Left ventricle myocardium superior (tissue), 1 donor: Measurements from ENCODE around the gene KLHDC10. TPM values are rescaled to one million over a fixed set of nuclear protein-coding genes. Genes with fewer than 3 reads are reported as not detected.

Experiments used
- ATAC-seq: fragments of 200-7000 bp; cut with Tn5 transposase; one replicate; pipeline ENCODE4 v1.9.1; 2020; ENCODE audit warnings: mild to moderate bottlenecking, moderate library complexity
- DNase-seq: peaks from one replicate; pipeline ENCODE4 v3.0.0-alpha.2; 2020
- intact Hi-C: fragments of 100-400 bp; cut with micrococcal nuclease; formaldehyde crosslinking; loops from one replicate; pipeline ENCODE4 v1.11.0; 2022
- total RNA-seq: library from RNA; stranded (reverse); fragmentation: NEBNext Ultra II Directional; extraction: Animal tissue kit (Norgen Biotek cat#: 25700); gene quantifications from one replicate; pipeline ENCODE4 v1.2.1, GENCODE V29; 2021
- donor health status: DM: no; HTN: yes; CAD: no; lungs with severe emphysema.

KLHDC10 gene
- total RNA-seq, 1 donor from 2014 or later, result 24.3 TPM

DNA sequence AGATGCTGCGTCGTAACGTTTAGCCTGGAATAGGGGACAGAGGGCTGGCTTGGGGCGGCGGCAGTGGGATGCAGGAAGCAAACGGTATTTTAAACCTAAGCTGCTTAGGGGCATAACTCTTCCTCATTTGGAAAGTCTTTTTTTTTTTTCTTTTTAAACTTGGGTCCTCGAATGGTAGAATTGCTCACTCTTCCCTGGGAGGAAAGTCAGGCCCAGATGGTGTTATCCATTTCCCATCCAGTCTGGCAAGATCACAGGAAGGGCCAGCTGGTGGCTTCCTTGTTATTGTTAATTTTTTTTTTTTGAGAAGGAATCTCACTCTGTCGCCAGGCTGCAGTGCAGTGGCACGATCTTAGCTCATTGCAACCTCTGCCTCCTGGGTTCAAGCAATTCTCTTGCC is 78.2 kb downstream of the KLHDC10 start:
- no peak for ATAC-seq
- DNase-seq, result no peak
- intact Hi-C loops, result no loop called here

GRCh38 chr7:130149281-130150139 is 79.2 kb downstream of the KLHDC10 start:
- intact Hi-C loops, result no loop called here
- ATAC-seq, result no peak
- no peak for DNase-seq

DNA sequence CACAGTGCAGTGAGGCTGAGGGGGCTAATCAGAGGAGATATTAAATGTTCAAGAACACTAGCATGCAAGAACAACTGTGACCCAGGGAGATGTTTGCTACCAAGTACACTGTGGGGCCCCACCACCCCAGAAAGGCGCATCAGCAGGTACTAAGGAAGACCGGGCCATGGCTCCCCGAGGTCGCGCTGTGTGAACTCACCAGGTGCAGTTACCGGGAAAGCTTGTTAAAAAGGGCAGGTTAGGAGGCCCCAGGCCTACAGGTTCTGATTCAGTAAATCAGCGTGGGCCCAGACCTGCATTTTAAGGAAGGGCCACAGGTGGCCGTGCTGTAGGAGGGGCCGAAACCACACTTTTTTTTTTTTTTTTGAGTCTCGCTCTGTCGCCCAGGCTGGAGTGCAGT is 80.3 kb downstream of the KLHDC10 start:
- ATAC-seq (no peak), DNase-seq (no peak)
- intact Hi-C loops, result no loop called here

DNA sequence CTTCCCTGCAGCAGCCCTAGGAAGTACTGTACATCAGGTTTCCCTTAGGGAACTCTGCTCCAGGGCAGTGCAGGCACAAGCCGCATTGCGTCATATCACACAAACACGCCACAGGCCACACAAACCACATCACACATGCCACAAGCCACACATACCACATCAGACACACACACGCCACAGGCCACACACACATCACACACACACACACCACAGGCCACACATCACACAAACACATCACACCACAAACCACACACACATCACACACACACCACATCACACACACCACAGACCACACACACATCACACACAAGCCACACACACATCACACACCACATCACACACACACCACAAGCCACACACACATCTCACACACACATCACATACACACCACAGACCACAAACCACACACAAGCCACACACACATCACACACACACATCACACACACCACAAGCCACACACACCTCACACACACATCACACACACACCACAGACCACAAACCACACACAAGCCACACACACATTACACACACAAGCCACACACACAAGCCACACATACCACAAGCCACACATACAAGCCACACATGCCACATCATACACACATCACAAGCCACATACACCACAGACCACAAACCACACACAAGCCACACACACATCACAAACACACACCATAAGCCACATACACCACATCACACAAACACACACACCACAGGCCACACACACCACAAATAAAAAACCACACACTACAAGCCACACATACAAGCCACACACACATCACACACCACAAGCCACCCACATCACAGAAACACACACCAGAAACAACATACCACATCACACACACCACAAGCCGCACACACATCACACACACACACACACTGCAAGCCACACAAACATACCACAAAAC is 81.5 kb downstream of the KLHDC10 start:
- DNase-seq (no peak), ATAC-seq (no peak)
- intact Hi-C loops, result no loop called here

- intact Hi-C loops, result no loop called here
- DNase-seq (no peak), ATAC-seq (no peak)
Observed at GRCh38 chr7:130152493-130153210, 82.3 kb downstream of the KLHDC10 start.

DNA sequence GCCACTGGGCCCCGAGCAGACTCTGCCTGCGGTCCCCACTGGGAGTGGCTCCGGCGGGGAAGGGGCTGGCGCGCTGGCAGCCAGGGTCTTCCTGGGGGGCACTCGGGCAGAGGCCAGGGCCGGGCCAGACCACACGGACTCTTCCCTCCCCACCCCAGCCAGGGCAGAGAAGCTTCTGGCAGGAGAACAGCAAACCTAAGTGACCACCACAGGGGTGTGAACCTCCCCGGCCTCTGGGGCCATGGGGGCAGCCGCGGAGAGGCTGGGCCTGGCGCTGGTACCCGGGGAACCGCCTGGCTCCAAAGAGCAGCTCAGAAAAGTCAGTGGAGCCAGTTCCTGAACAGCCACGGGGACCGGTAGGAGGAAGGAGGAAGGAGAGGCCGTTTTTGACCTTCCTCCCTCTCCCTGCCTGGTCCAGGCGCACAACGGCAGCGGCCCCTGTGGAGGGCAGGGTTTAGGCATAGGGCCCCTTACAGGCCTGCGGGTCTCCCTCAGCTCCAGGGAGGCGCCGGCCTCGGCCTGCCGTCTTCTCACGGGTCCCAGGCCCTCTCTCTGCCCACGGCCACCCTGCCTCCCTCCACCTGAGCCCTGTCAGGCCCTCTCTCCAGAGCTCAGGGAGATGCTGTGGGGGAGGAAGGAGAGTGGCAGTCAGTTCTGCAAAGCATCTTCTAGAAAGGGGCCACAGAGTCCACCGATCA is 83.0 kb downstream of the KLHDC10 start:
- intact Hi-C loops, result no loop called here
- no peak for DNase-seq
- ATAC-seq, result no peak

GRCh38 chr7:130154131-130154500 is 83.8 kb downstream of the KLHDC10 start:
- no peak for DNase-seq
- intact Hi-C loops, result no loop called here
- ATAC-seq, result peak; percentile 34

- DNase-seq (no peak), ATAC-seq (peak; percentile 47)
- intact Hi-C loops, result no loop called here
Observed at GRCh38 chr7:130154501-130155317, 84.4 kb downstream of the KLHDC10 start.

DNA sequence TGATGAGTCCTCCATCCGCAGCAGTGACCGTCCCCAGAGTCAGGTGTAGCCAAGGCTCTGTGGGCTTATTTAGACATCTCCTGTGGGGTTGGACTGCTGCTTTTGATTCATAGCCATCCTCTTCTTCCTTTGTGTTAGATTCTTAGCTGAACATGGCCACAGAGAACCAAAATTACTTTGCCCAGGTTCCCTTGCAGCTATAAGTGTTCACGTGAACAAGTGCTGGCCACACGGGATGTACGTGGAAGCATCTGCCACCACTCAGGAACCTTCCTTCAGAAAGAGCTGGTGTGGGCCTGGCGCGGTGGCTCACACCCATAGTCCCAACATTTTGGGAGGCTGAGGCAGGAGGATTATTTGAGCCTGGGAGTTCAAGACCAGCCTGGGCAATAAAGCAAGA is 85.8 kb downstream of the KLHDC10 start:
- intact Hi-C loops, result no loop called here
- ATAC-seq (no peak), DNase-seq (no peak)

GRCh38 chr7:130157700-130158099 is 87.4 kb downstream of the KLHDC10 start:
- ATAC-seq (no peak), DNase-seq (no peak)
- intact Hi-C loops, result no loop called here

DNA sequence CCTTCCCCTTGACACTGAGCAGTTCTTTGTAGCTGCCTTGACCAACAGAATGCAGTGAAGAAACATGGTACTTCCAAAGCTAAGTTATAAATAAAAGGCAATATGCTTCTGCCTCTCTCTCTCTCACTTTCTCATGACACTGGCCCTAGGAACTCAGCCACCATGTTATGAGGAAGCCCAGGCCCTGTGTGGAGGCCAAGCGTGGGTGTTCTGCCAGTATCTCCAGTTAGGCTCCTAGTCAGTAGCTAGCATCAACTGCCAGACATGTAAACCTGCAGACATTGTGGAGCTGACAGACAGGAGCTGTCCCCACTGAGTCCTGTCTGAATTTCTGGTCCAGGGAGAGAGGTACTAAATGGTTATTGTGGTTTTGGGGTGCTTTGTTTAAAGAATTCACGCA is 89.7 kb downstream of the KLHDC10 start:
- DNase-seq, result no peak
- intact Hi-C loops, result no loop called here
- ATAC-seq, result no peak

DNA sequence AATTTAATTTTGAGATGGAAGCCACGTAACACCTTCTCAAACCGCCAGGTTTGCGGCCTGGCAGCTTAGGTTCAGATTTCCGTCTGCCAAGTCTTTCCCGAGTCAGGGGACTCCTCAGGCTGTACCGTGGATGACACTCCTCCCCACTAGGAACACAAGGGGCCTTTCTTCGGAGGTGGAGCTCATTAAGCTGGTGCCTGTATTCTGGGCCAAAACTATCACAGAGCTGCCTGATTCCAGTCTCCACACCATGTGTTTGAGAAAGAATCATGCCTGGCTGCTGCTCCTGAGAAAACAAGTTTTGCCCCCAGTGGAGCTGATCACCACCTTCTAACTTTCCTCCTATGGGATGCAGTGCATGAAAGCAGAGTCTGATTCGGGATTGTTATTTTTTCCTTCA is 90.1 kb downstream of the KLHDC10 start:
- intact Hi-C loops, result no loop called here
- DNase-seq (no peak), ATAC-seq (no peak)

- intact Hi-C loops, result no loop called here
- DNase-seq (no peak), ATAC-seq (no peak)
Observed at GRCh38 chr7:130162196-130162595, 91.9 kb downstream of the KLHDC10 start.

- ATAC-seq (no peak), DNase-seq (no peak)
- intact Hi-C loops, result no loop called here
Observed at GRCh38 chr7:130174237-130174959, 104.1 kb downstream of the KLHDC10 start.

DNA sequence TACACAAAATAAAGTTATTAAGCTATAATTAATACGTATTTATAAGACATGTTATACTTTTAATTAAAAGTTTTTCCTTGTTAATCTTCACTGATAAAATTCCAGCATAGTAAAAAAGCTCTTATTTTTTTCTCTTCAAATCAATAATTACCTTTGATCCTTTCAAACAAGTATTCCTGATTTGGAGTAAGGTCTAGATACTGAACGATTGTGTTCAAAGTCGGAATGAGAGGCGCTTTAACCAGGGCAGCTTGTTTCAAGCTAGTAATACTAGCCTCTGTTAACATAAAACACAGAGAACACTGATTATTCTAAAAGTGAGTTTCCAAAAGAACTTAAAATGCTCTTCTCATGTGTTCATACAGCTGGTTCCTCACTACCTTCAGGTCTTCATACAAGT is 107.9 kb downstream of the KLHDC10 start:
- ATAC-seq (no peak), DNase-seq (no peak)
- intact Hi-C loops, result no loop called here

DNA sequence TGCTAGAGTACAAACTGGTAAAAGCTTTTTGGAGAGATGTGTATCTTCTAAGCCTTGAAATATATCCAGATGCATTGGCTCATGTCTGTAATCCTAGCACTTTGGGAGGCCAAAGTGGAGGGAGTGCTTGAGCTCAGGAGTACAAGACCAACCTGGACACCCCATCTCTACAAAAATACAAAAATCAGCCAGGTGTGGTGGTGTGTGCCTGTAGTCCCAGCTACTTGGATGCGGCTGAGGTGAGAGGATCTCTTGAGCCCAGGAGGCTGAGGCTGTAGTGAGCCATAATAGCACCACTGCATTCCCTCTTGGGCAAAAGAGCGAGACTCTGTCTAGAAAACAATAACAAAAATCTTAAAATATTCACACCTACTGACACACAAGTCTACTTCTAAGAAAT is 109.3 kb downstream of the KLHDC10 start:
- no peak for ATAC-seq

DNA sequence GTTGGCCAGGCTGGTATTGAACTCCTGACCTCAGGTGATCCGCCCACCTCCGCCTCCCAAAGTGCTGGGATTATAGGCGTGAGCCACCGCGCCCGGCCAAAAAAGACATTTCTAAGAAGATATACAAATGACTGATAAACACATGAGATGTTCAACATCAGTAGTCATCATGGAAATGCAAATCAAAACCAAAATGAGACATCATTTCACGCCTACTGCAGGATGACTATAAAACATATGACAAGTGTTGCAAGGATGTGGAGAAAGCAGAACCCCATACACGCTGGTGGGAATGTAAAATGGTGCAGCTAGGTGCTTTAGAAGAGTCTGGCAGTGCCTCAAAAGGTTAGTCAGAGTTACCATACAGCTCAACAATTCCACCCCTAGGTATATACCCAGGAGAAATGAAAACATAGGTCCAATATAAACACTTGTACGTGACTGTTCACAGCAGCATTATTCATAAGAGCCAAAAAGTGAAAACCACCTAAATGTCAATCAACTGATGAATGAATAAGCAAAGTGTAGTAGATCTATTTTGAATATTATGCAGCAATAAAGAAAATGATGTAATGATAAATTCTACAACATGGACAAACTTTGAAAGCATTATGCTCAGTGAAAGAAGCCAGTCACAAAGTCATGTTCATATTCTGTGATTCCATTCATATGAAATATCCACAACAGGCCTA is 110.4 kb downstream of the KLHDC10 start:
- ATAC-seq, result no peak
- intact Hi-C loops, result no loop called here
- no peak for DNase-seq

More for the DNA sequence above, 109.3 kb downstream of the KLHDC10 start:
- intact Hi-C loops, result no loop called here
- DNase-seq, result no peak
